Mucosa of rectum (tissue), 2 donors: ENCODE measurements around the gene NELFA.
A peak's percentile ranks its signal among the peaks of the same experiment; 100 is the strongest.
"Not testable (repeated sequence)": the region's sequence is repeated elsewhere in the genome, so short reads cannot be mapped to it uniquely, and the experiment has no call there.

ENCODE experiments used
- H3K27ac ChIP-seq, 2 donors: one replicate each; pipeline ENCODE4 v1.7.0; 2013; ENCODE audit warnings: inconsistent platforms in 2 of 2, low read depth in 2 of 2, low read length in 2 of 2
- H3K27me3 ChIP-seq, 2 donors: one replicate each; pipeline ENCODE4 v1.7.0; 2013; ENCODE audit warnings: low read length in 2 of 2; ENCODE audit not compliant: control insufficient read depth in 2 of 2, insufficient read depth in 2 of 2
- H3K36me3 ChIP-seq, 2 donors: one replicate each; pipeline ENCODE4 v1.7.0; 2013; ENCODE audit warnings: low read length in 2 of 2; ENCODE audit not compliant: control insufficient read depth in 2 of 2, insufficient read depth in 2 of 2
- H3K4me1 ChIP-seq, 2 donors: one replicate each; pipeline ENCODE4 v1.7.0; 2013; ENCODE audit warnings: low read length in 2 of 2, mild to moderate bottlenecking in 1 of 2; ENCODE audit not compliant: control insufficient read depth in 2 of 2, insufficient read depth in 2 of 2
- H3K4me3 ChIP-seq, 2 donors: one replicate each; pipeline ENCODE4 v1.7.0; 2013; ENCODE audit warnings: low read length in 2 of 2
- H3K9ac ChIP-seq, 2 donors: one replicate each; pipeline ENCODE4 v1.7.0; 2013; ENCODE audit warnings: low read length in 2 of 2, low read depth in 1 of 2, mild to moderate bottlenecking in 1 of 2
- H3K9me3 ChIP-seq, 2 donors: one replicate each; pipeline ENCODE4 v1.7.0; 2013; ENCODE audit warnings: low read length in 2 of 2; ENCODE audit not compliant: control insufficient read depth in 2 of 2
- donor health status: healthy.
- donor health status: Normal muscosa, but diverticular disease.

The NELFA gene

GRCh38 chr4:2009651-2010233 is 968 bp upstream of the NELFA start:
- Histone ChIP-seq H3K4me3 (peak overlapping the region; percentile 96 to 100), H3K4me1 (peaks cover 3 to 12% of the 10 kb centered on the region in 2 donors), H3K9ac (peak overlapping the region; percentile 93 to 98), H3K36me3 (peaks cover 0 to 9% of the 10 kb centered on the region in 2 donors), H3K27me3 (no peaks in the 10 kb centered on the region), H3K27ac (peak overlapping the region; percentile 98), H3K9me3 (no peaks in the 10 kb centered on the region)

- H3K27ac ChIP-seq, result peak overlapping the region; percentile 98
- H3K4me1 ChIP-seq, result peaks cover 3 to 12% of the 10 kb centered on the region in 2 donors
- no peaks in the 10 kb centered on the region for H3K27me3 ChIP-seq
- peak overlapping the region; percentile 96 to 100 for H3K4me3 ChIP-seq
- H3K36me3 ChIP-seq, result peaks cover under 1 to 10% of the 10 kb centered on the region in 2 donors
- no peaks in the 10 kb centered on the region for H3K9me3 ChIP-seq
- H3K9ac ChIP-seq, result peak overlapping the region; percentile 93 to 98
Measured at GRCh38 chr4:2008671-2008920, 178 bp downstream of the NELFA start.

GRCh38 chr4:2007804-2008670 is 737 bp downstream of the NELFA start:
- Histone ChIP-seq H3K4me3 (peak overlapping the region; percentile 96 to 100), H3K9ac (peak overlapping the region; percentile 93 to 98), H3K27ac (peak overlapping the region in 1 of 2 donors; percentile 98), H3K36me3 (peaks cover 3 to 10% of the 10 kb centered on the region in 2 donors), H3K27me3 (no peaks in the 10 kb centered on the region), H3K9me3 (no peaks in the 10 kb centered on the region), H3K4me1 (peaks cover 3 to 12% of the 10 kb centered on the region in 2 donors)

GRCh38 chr4:2006956-2007653 is 1.7 kb downstream of the NELFA start:
- peak overlapping the region; percentile 96 to 100 for H3K4me3 ChIP-seq

GRCh38 chr4:2006367-2006766 is 2.4 kb downstream of the NELFA start:
- Histone ChIP-seq H3K4me3 (no peak overlapping the region), H3K36me3 (peaks cover 3 to 10% of the 10 kb centered on the region in 2 donors), H3K27ac (no peak overlapping the region), H3K9ac (no peak overlapping the region), H3K4me1 (peaks cover 3 to 12% of the 10 kb centered on the region in 2 donors), H3K27me3 (no peaks in the 10 kb centered on the region), H3K9me3 (no peaks in the 10 kb centered on the region)

More at GRCh38 chr4:2006956-2007653, 1.7 kb downstream of the NELFA start:
- Histone ChIP-seq H3K27me3 (no peaks in the 10 kb centered on the region), H3K4me1 (peaks cover 3 to 12% of the 10 kb centered on the region in 2 donors), H3K9me3 (no peaks in the 10 kb centered on the region), H3K9ac (no peak overlapping the region), H3K36me3 (peaks cover 3 to 10% of the 10 kb centered on the region in 2 donors), H3K27ac (no peak overlapping the region)

- not testable (repeated sequence) for H3K9ac ChIP-seq
Measured at GRCh38 chr4:2003361-2003760, 5.4 kb downstream of the NELFA start.

GRCh38 chr4:1999308-1999707 is 9.5 kb downstream of the NELFA start:
- not testable (repeated sequence) for H3K4me3 ChIP-seq, H3K36me3 ChIP-seq, H3K27ac ChIP-seq, H3K9ac ChIP-seq, H3K9me3 ChIP-seq, H3K27me3 ChIP-seq, H3K4me1 ChIP-seq

More at GRCh38 chr4:2003361-2003760, 5.4 kb downstream of the NELFA start:
- not testable (repeated sequence) for H3K27me3 ChIP-seq, H3K4me1 ChIP-seq, H3K27ac ChIP-seq, H3K4me3 ChIP-seq, H3K9me3 ChIP-seq
- peaks cover 3 to 10% of the 10 kb centered on the region in 2 donors for H3K36me3 ChIP-seq

- peaks cover 0 to 4% of the 10 kb centered on the region in 2 donors for H3K9me3 ChIP-seq
- no peaks in the 10 kb centered on the region for H3K4me1 ChIP-seq
- no peaks in the 10 kb centered on the region for H3K27me3 ChIP-seq
- peaks cover 3 to 6% of the 10 kb centered on the region in 2 donors for H3K36me3 ChIP-seq
- no peak overlapping the region for H3K4me3 ChIP-seq
- no peak overlapping the region for H3K9ac ChIP-seq
- no peak overlapping the region for H3K27ac ChIP-seq
Measured at GRCh38 chr4:1998296-1998695, 10.5 kb downstream of the NELFA start.

GRCh38 chr4:1997712-1998111 is 11.1 kb downstream of the NELFA start:
- H3K4me1 ChIP-seq, result no peaks in the 10 kb centered on the region
- H3K27me3 ChIP-seq, result no peaks in the 10 kb centered on the region
- H3K36me3 ChIP-seq, result peaks cover 3 to 6% of the 10 kb centered on the region in 2 donors
- no peak overlapping the region for H3K4me3 ChIP-seq
- H3K27ac ChIP-seq, result no peak overlapping the region
- H3K9ac ChIP-seq, result no peak overlapping the region
- H3K9me3 ChIP-seq, result peaks cover 0 to 4% of the 10 kb centered on the region in 2 donors
